GM23338 (cell line): ENCODE results near the gene DDX43. TPM values are rescaled to one million over a fixed set of nuclear protein-coding genes. Genes with fewer than 3 reads are reported as not detected.

Experiments
- ATAC-seq: fragments of 200-7000 bp; cut with Tn5 transposase; 3 replicates; pipeline ENCODE4 v1.9.1; 2020
- DNase-seq: peaks from one replicate; pipeline ENCODE4 v3.0.0-alpha.2; 2015; ENCODE audit warnings: low spot score
- H2AFZ ChIP-seq: fragments of 200-600 bp; sonication (generic); 2 replicates; pipeline ENCODE4 v1.8.0; 2016; ENCODE audit warnings: antibody characterized with exemption, mild to moderate bottlenecking, moderate library complexity
- H3F3A ChIP-seq: fragments of 200-600 bp; sonication (generic); replicated peaks from 2 replicates; pipeline ENCODE4 v1.8.0; 2017; ENCODE audit warnings: antibody characterized with exemption, mixed run types, low read depth
- H3K27ac ChIP-seq: fragments of 200-600 bp; sonication (generic); 2 replicates; pipeline ENCODE4 v1.6.1; 2016; ENCODE audit warnings: low read depth
- H3K27me3 ChIP-seq: fragments of 200-600 bp; sonication (generic); 2 replicates; pipeline ENCODE4 v1.8.0; 2016; ENCODE audit warnings: mild to moderate bottlenecking, mixed run types, moderate library complexity; ENCODE audit not compliant: insufficient read depth
- H3K36me3 ChIP-seq: fragments of 200-600 bp; sonication (generic); 2 replicates; pipeline ENCODE4 v1.8.0; 2016; ENCODE audit warnings: mild to moderate bottlenecking; ENCODE audit not compliant: insufficient read depth
- H3K4me1 ChIP-seq: fragments of 200-600 bp; sonication (generic); 2 replicates; pipeline ENCODE4 v1.8.0; 2016; ENCODE audit warnings: mild to moderate bottlenecking, moderate library complexity; ENCODE audit not compliant: insufficient read depth
- H3K4me2 ChIP-seq: fragments of 200-600 bp; sonication (generic); 2 replicates; pipeline ENCODE4 v1.7.1; 2017; ENCODE audit warnings: mixed run types
- H3K4me3 ChIP-seq: fragments of 200-600 bp; sonication (generic); 2 replicates; pipeline ENCODE4 v1.6.1; 2016; ENCODE audit warnings: mixed run types
- H3K79me2 ChIP-seq: fragments of 200-600 bp; sonication (generic); replicated peaks from 2 replicates; pipeline ENCODE4 v1.8.0; 2017; ENCODE audit warnings: mild to moderate bottlenecking; ENCODE audit not compliant: insufficient read depth
- H3K9me2 ChIP-seq: fragments of 200-600 bp; sonication (generic); 2 replicates; pipeline ENCODE4 v1.8.0; 2017; ENCODE audit not compliant: insufficient read depth
- H4K20me1 ChIP-seq: fragments of 200-600 bp; sonication (generic); replicated peaks from 2 replicates; pipeline ENCODE4 v1.8.0; 2017; ENCODE audit warnings: mild to moderate bottlenecking; ENCODE audit not compliant: insufficient read depth
- H3K27ac Mint-ChIP-seq: 2 replicates; pipeline ENCODE4 v1.8.0; 2020; ENCODE audit warnings: inconsistent platforms, mild to moderate bottlenecking, moderate library complexity, mixed read lengths
- H3K27me3 Mint-ChIP-seq: 3 replicates; pipeline ENCODE4 v1.8.0; 2022; ENCODE audit warnings: low read depth, mild to moderate bottlenecking, moderate library complexity, mixed read lengths, inconsistent platforms; ENCODE audit not compliant: insufficient read depth, poor library complexity
- H3K36me3 Mint-ChIP-seq: 3 replicates; pipeline ENCODE4 v1.8.0; 2021; ENCODE audit warnings: low read depth, mild to moderate bottlenecking, inconsistent platforms, moderate library complexity, mixed read lengths
- H3K4me1 Mint-ChIP-seq: 3 replicates; pipeline ENCODE4 v1.8.0; 2020; ENCODE audit warnings: mild to moderate bottlenecking, inconsistent platforms, mixed read lengths
- H3K4me3 Mint-ChIP-seq: 3 replicates; pipeline ENCODE4 v1.8.0; 2021; ENCODE audit warnings: moderate library complexity, mild to moderate bottlenecking, inconsistent platforms, mixed read lengths
- H3K9me3 Mint-ChIP-seq: 3 replicates; pipeline ENCODE4 v1.8.0; 2020; ENCODE audit warnings: moderate library complexity, mild to moderate bottlenecking, inconsistent platforms, mixed read lengths
- CREB1 ChIP-seq: fragments of 250-450 bp; sonication (Bioruptor Pico); IDR thresholded peaks from 2 replicates; pipeline ENCODE4 v1.5.0; 2020; ENCODE audit warnings: low read depth, mild to moderate bottlenecking, moderate library complexity
- CTCF ChIP-seq, 2 experiments: fragments of 200-600 bp in 1 of 2; sonication (generic) in 1 of 2; conservative IDR thresholded peaks; 2 replicates each; pipeline versions ENCODE4 v1.5.1 to v1.6.1; 2016 to 2017; ENCODE audit warnings: antibody characterized with exemption in 2 of 2, low read depth in 2 of 2, mild to moderate bottlenecking in 2 of 2, moderate library complexity in 1 of 2
- ETS1 ChIP-seq: IDR thresholded peaks from 2 replicates; pipeline ENCODE4 v1.6.1; 2016; ENCODE audit warnings: antibody characterized with exemption
- EZH2 ChIP-seq: fragments of 200-600 bp; sonication (generic); IDR thresholded peaks from one replicate; pipeline ENCODE4 v1.8.0; 2017; ENCODE audit warnings: antibody characterized with exemption, mild to moderate bottlenecking, low read depth; ENCODE audit not compliant: unreplicated experiment
- EZH2phosphoT487 ChIP-seq: fragments of 200-600 bp; sonication (generic); IDR thresholded peaks from one replicate; pipeline ENCODE4 v1.8.1; 2018; ENCODE audit warnings: antibody characterized with exemption; ENCODE audit not compliant: unreplicated experiment
- JUNB ChIP-seq: IDR thresholded peaks from one replicate; pipeline ENCODE4 v1.6.1; 2016; ENCODE audit warnings: antibody characterized with exemption; ENCODE audit not compliant: unreplicated experiment
- NANOG ChIP-seq: IDR thresholded peaks from 2 replicates; pipeline ENCODE4 v1.6.1; 2016; ENCODE audit warnings: antibody characterized with exemption, borderline replicate concordance
- POLR2AphosphoS5 ChIP-seq: IDR thresholded peaks from 2 replicates; pipeline ENCODE4 v1.6.1; 2016; ENCODE audit warnings: antibody characterized with exemption, low read depth
- REST ChIP-seq: IDR thresholded peaks from one replicate; pipeline ENCODE4 v1.6.1; 2018; ENCODE audit warnings: antibody characterized with exemption; ENCODE audit not compliant: unreplicated experiment
- STAT1 ChIP-seq: IDR thresholded peaks from one replicate; pipeline ENCODE4 v1.6.1; 2016; ENCODE audit warnings: antibody characterized with exemption; ENCODE audit not compliant: unreplicated experiment
- ZNF114 ChIP-seq: fragments of 250-450 bp; sonication (Bioruptor Pico); IDR thresholded peaks from 2 replicates; pipeline ENCODE4 v1.5.0; 2020; ENCODE audit warnings: mild to moderate bottlenecking, moderate library complexity
- ZNF331 ChIP-seq: fragments of 250-450 bp; sonication (Bioruptor Pico); IDR thresholded peaks from 2 replicates; pipeline ENCODE4 v1.5.0; 2020; ENCODE audit warnings: low read depth, mild to moderate bottlenecking, moderate library complexity
- ZNF462 ChIP-seq: fragments of 250-450 bp; sonication (Bioruptor Pico); IDR thresholded peaks from 2 replicates; pipeline ENCODE4 v1.5.0; 2020; ENCODE audit warnings: mild to moderate bottlenecking, moderate library complexity
- polyA plus RNA-seq: library from polyadenylated mRNA; unstranded; fragments of >200 nt; fragmentation: Nextera tagmentation; extraction: Ambion mirVana; gene quantifications from 2 replicates; pipeline ENCODE4 v1.2.1, GENCODE V29; 2016
- total RNA-seq: library from RNA; depleted of rRNA; stranded (reverse); fragments of >200 nt; shearing (Covaris generic); gene quantifications from 2 replicates; pipeline ENCODE4 v1.2.3, GENCODE V29; 2014

DDX43 gene
- total and polyA plus RNA-seq, 2 experiments from 2014 or later: 0.49 to 0.60 TPM

GRCh38 chr6:73395875-73396274 is 1.2 kb downstream of the DDX43 start (continued):
- TF ChIP-seq ZNF462 (CRISPR knock-in tag) (no peak), STAT1 (no peak), CREB1 (CRISPR knock-in tag) (no peak)

GRCh38 chr6:73400656-73401055 is 6.0 kb downstream of the DDX43 start:
- no peak overlapping the region for H2AFZ ChIP-seq
- Mint-ChIP-seq H3K36me3 (peaks cover 4% of the 10 kb centered on the region; the same call in 1 of the 3 replicates), H3K9me3 (0 out of 3 replicates have a peak, but pooled peaks cover 2% of the 10 kb centered on the region), H3K27ac (no peak overlapping the region), H3K4me3 (no peak overlapping the region), H3K27me3 (peaks cover 2% of the 10 kb centered on the region), H3K4me1 (peaks cover 5% of the 10 kb centered on the region; the same call in 2 of the 3 replicates)
- H3K27ac ChIP-seq: no peak overlapping the region
- no peaks in the 10 kb centered on the region for H3K9me2 ChIP-seq
- no peak overlapping the region for H3K4me3 ChIP-seq
- no peaks in the 10 kb centered on the region for H3F3A ChIP-seq
- ATAC-seq: no peak
- H3K4me1 ChIP-seq: peaks cover 3% of the 10 kb centered on the region; the same call in 1 of the 2 replicates
- H4K20me1 ChIP-seq: no peaks in the 10 kb centered on the region
- no peak for DNase-seq
- H3K4me2 ChIP-seq: no peak overlapping the region
- H3K27me3 ChIP-seq: no peaks in the 10 kb centered on the region
- no peaks in the 10 kb centered on the region for H3K79me2 ChIP-seq
- H3K36me3 ChIP-seq: no peaks in the 10 kb centered on the region
- TF ChIP-seq POLR2AphosphoS5: no peak
- no peak for TF ChIP-seq JUNB
- no peak for TF ChIP-seq STAT1
- TF ChIP-seq CTCF (conservative IDR thresholded peaks at IDR 0.05; ENCODE audit: low read depth in 2 of 2): no peak
- no peak for TF ChIP-seq ETS1
- TF ChIP-seq CREB1 (CRISPR knock-in tag): no peak
- TF ChIP-seq ZNF114: no peak
- TF ChIP-seq EZH2: no peak
- TF ChIP-seq EZH2phosphoT487: no peak
- no peak for TF ChIP-seq ZNF331 (CRISPR knock-in tag)
- no peak for TF ChIP-seq REST
- no peak for TF ChIP-seq NANOG
